ENCODE measurements around the gene UBTD1. TPM values are rescaled to one million over a fixed set of nuclear protein-coding genes. Genes with fewer than 3 reads are reported as not detected.

UBTD1 gene
- total RNA-seq, 2 donors from 2014 or later: 10.0 to 93.8 TPM

DNA sequence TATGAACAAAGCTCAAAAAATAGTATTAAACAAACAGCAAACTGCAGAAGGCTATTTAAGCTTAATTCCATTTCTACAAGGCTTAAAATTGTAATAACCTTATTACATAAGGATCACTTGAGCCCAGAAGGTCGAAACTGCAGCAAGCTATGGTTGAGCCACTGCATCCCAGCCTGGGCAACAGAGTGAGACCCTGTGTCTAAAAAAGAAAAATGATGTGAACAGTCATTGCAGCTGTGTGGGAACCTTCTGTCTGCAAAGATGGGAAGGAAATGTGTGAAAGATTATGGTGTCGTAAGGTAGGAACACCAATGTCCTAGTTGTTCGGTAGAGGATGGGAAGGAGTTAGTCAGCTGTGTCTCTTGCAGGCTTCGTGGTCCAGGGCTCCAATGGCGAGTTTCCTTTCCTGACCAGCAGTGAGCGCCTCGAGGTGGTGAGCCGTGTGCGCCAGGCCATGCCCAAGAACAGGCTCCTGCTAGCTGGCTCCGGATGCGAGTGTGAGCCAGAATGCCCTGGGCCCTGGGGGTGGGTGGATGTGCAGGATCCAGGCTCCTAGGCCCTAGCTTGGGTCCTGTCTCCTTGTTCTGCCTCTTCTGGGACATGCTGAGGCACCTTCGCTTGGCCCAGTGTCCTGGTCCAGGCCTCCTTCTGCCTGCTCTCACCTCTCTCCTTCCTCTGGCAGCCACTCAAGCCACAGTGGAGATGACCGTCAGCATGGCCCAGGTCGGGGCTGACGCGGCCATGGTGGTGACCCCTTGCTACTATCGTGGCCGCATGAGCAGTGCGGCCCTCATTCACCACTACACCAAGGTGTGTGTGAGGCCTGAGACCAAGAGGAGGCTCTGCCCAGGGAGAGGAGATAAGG, 99.9 kb downstream of the UBTD1 start:
- Histone ChIP-seq H3K4me3 (no peak overlapping the region), H3K36me3 (no peaks in the 10 kb centered on the region), H3K4me1 (replicated peaks) (no peaks in the 10 kb centered on the region), H3K27me3 (replicated peaks; ENCODE audit: insufficient read depth) (no peaks in the 10 kb centered on the region), H3K27ac (no peak overlapping the region), H3K9me3 (no peaks in the 10 kb centered on the region)
- TF ChIP-seq POLR2AphosphoS5 (IDR thresholded peaks at IDR 0.05) (no peak), POLR2A (IDR thresholded peaks at IDR 0.05) (no peak)
- TF ChIP-seq, protein P1, sequence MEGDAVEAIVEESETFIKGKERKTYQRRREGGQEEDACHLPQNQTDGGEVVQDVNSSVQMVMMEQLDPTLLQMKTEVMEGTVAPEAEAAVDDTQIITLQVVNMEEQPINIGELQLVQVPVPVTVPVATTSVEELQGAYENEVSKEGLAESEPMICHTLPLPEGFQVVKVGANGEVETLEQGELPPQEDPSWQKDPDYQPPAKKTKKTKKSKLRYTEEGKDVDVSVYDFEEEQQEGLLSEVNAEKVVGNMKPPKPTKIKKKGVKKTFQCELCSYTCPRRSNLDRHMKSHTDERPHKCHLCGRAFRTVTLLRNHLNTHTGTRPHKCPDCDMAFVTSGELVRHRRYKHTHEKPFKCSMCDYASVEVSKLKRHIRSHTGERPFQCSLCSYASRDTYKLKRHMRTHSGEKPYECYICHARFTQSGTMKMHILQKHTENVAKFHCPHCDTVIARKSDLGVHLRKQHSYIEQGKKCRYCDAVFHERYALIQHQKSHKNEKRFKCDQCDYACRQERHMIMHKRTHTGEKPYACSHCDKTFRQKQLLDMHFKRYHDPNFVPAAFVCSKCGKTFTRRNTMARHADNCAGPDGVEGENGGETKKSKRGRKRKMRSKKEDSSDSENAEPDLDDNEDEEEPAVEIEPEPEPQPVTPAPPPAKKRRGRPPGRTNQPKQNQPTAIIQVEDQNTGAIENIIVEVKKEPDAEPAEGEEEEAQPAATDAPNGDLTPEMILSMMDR (IDR thresholded peaks at IDR 0.05): no peak
- DNase-seq (ENCODE audit: low spot score): no peak
- WGBS: 95% methylated on average over 19 of the region's 19 CpGs
- intact Hi-C loops (cut with DNase I): no loop called here

DNA sequence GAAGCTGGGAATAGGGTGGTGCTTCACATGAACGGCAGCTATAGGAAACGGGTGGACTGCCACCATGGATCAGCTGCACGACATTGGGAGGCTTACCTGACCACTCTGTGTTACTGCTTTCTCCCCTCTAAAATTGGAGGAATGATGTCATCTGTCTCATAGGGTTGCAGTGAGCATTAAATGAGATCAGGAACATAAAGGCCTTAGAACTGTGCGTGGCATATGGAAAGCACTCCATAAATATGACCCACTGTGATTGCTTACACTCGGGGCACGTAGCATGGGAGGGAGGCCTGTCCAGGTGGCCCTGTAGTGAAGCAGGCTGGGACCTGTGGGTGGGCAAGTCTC, 100.5 kb downstream of the UBTD1 start:
- TF ChIP-seq POLR2AphosphoS5 (IDR thresholded peaks at IDR 0.05) (no peak), POLR2A (IDR thresholded peaks at IDR 0.05) (no peak)
- TF ChIP-seq, protein P1 (IDR thresholded peaks at IDR 0.05): no peak
- intact Hi-C loops (cut with DNase I): no loop called here
- Histone ChIP-seq H3K4me1 (replicated peaks) (no peaks in the 10 kb centered on the region), H3K36me3 (no peaks in the 10 kb centered on the region), H3K27me3 (replicated peaks; ENCODE audit: insufficient read depth) (no peaks in the 10 kb centered on the region), H3K9me3 (no peaks in the 10 kb centered on the region), H3K27ac (no peak overlapping the region), H3K4me3 (no peak overlapping the region)
- DNase-seq (ENCODE audit: low spot score): no peak
- 80% methylated on average over 6 of the region's 6 CpGs for WGBS

DNA sequence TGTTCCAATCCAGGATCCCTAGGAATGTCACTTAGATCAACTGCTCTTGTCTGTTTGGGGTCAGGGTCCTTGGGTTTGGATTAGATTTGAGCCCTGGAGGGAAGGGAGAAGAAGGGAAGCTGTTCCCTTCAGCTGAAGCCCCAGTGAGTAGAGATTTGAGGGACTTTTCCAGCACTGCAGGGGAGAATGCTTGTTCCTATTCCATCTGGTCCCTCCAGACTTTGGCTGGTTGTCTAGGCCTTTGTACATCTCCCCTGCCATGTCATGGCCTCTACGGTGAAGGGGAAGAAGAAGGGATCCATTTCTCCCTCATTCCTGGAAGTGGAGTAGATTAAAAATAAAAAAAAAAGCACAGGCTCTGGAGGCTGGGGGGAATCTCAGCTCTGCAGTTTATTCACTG, 101.9 kb downstream of the UBTD1 start:
- Histone ChIP-seq H3K4me1 (replicated peaks) (no peaks in the 10 kb centered on the region), H3K27me3 (replicated peaks; ENCODE audit: insufficient read depth) (no peaks in the 10 kb centered on the region), H3K4me3 (no peak overlapping the region), H3K36me3 (no peaks in the 10 kb centered on the region), H3K27ac (no peak overlapping the region), H3K9me3 (no peaks in the 10 kb centered on the region)
- TF ChIP-seq, protein P1 (IDR thresholded peaks at IDR 0.05): no peak
- TF ChIP-seq POLR2A (IDR thresholded peaks at IDR 0.05) (no peak), POLR2AphosphoS5 (IDR thresholded peaks at IDR 0.05) (no peak)
- intact Hi-C loops (cut with DNase I): no loop called here
- WGBS: 100% methylated on average over 1 of the region's 1 CpG
- no peak for DNase-seq (ENCODE audit: low spot score)

DNA sequence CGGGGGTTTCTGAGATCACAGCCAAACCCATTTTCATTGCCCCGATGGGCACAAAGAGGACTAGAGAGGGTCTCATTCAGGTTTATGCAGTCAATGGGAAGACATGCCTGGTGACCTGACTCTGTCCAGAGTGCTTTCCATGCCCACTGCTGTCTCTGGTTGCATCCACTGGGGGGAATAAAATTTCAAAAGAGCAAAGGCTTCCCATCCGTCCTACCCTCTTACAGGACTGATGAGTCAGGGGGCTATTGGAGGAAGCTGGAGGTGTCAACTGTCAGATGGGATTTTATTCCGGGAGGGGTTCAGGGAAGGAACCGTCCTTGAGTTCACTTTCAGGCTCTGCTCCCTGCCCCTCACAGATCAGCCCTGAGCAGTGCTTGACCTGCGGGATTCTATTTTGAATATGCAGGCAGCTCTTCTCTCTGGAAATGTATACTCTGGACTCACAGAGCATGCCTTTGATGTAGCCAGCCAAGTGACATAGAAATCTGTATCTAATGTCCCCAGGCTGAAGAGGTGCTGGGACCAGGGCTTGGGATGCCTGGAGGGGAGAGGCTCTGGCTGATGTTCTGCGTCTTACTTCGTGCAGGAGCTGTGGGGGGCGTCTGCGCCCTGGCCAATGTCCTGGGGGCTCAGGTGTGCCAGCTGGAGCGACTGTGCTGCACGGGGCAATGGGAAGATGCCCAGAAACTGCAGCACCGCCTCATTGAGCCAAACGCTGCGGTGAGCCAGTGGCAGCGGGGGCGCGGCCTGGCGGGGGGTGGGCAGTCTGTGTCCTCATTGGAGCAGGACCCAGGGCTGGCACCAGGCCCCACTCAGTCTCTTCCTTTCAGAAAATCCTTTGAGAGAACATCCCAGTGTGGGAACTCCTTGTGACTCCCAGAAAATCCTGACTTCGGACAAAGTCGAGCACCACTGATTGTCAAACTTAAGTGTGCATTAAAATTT, 102.8 kb downstream of the UBTD1 start:
- Histone ChIP-seq H3K36me3 (no peaks in the 10 kb centered on the region), H3K4me3 (no peak overlapping the region), H3K27ac (no peak overlapping the region), H3K4me1 (replicated peaks) (no peaks in the 10 kb centered on the region), H3K27me3 (replicated peaks; ENCODE audit: insufficient read depth) (no peaks in the 10 kb centered on the region), H3K9me3 (no peaks in the 10 kb centered on the region)
- TF ChIP-seq POLR2AphosphoS5 (IDR thresholded peaks at IDR 0.05) (no peak), POLR2A (IDR thresholded peaks at IDR 0.05) (no peak)
- TF ChIP-seq, protein P1 (IDR thresholded peaks at IDR 0.05): no peak
- 52% methylated on average over 16 of the region's 21 CpGs for WGBS
- intact Hi-C loops (cut with DNase I): no loop called here
- DNase-seq (ENCODE audit: low spot score): no peak
